ENCODE measurements around the gene CXCL16.
"Not testable (repeated sequence)": the region's sequence is repeated elsewhere in the genome, so short reads cannot be mapped to it uniquely, and the experiment has no call there.

The CXCL16 gene

DNA sequence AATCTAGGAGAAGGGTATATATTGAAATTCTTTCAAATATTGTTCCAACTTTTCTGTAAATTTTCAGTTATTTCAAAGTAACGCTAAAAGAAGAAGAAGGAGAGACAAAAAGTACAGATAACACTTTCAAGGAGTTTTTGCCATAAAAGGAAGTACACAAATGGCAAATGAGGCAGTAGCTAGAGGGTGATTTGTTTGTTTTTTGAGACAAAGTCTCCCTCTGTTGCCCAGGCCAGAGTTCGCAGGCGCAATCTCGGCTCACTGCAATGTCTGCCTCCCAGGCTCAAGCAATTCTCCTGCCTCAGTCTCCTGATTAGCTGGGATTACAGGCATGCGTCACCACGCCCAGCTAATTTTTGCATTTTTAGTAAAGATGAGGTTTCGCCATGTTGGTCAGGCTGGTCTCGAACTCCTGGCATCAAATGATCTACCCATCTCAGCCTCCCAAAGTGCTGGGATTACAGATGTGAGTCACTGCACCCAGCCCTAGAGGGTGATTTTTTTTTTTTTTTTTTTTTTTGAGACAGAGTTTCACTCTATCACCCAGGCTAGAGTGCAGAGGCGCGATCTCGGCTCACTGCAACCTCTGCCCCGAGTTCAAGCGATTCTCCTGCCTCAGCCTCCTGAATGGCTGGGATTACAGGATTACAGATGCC, 40.2 kb downstream of the CXCL16 start:
- not testable (repeated sequence) for DNase-seq (ENCODE audit: low read depth)

DNA sequence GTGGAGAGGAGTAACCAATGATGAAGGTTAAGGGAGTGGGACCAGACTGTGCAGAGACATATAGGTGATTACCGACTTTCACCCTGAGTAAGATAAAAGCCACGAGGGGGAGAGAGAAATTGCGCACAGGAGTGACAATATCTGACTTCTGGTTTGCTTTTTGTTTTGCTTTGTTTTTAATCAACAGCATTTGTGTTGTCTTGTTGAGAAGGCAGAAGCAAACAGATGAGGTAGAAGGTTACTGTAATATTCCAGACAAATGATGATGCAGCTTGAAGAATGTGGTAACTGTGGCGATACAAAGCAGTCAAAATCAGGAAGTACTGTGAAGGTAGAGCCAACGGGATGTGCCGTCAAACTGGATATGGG, 43.3 kb downstream of the CXCL16 start:
- no peak for DNase-seq (ENCODE audit: low read depth)

DNA sequence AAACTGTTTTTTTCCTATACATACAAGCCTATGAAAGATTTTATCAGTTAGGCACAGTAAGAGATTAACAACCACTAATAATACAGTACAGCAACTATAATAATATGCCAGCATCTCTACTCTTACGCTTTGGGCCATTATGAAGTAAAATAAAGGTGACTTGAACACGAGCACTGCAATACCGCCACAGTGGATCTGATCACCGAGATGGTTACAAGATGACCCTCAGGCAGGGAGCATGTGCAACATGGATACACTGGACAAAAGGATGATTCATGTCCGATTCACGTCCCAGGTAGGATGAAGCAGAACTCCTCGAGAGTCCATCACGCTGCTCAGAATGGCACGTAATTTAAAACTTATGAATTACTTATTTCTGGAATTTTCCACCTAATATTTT, 46.3 kb downstream of the CXCL16 start:
- DNase-seq (ENCODE audit: low read depth) = no peak

DNA sequence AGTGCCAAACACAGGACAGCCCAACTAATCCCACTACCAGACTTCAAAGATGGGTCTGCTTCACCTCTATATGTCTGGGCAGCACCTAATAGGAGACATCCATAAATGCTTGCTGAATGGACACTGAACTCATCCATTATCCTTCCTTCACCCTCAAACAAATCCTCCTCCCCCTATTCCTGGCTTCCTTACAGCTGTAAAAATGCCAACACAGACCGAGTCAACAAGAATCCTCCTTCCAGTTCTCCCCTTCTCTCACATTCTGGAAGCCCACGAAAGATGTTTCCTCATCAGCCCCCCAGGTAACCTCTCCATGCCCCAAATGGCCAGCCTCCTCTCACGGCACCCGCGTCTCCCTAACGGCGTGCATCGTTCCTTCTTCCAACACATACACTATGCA, 48.0 kb downstream of the CXCL16 start:
- DNase-seq (ENCODE audit: low read depth) = no peak

DNA sequence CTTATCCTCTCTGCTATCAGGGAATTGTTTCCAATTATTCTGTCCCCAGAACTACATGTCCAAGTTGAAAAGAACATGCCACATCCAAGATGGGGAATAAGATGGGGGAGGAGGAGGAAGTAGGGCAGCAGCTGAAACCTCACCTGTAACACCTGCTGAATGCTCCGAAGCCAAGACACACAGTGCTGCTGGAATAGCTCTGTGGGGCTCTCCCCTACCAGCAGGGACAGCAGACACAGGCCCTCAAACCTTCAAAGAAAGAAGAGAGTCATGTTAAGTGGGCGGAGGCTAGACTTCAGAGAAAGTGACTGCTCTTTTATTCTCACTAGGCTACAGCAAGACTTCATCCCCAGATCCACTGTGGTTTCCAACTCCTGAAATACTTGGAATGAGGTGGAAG, 49.0 kb downstream of the CXCL16 start:
- no peak for DNase-seq (ENCODE audit: low read depth)

GRCh38 chr17:4689872-4690271, 49.9 kb downstream of the CXCL16 start:
- not testable (repeated sequence) for DNase-seq (ENCODE audit: low read depth)

DNA sequence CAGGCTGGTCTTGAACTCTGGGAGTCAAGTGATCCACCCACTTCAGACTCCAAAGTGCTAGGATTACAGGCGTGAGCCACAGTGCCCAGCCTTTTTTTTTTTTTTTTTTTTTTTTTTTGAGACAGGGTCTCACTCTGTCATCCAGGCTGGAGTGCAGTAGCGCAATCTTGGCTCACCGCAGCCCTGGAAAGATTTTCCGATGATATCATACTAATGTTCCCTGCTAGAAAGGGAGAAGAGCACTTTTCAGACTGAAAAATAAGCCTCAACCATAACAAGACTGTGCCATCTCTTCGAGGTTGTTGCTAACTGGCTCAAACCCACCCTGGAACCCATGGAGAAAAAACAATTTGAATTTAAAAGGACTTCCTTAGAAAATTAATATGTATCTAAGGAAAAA, 56.0 kb downstream of the CXCL16 start:
- DNase-seq (ENCODE audit: low read depth) = not testable (repeated sequence)
